GM19025 (cell line): Measurements from ENCODE around the gene UNC45A.
A peak's percentile ranks its signal among the peaks of the same experiment; 100 is the strongest.

Experiments used
- ATAC-seq: cut with Tn5 transposase; IDR thresholded peaks from one replicate; pipeline ENCODE4 v1.9.1; 2021; ENCODE audit warnings: mild to moderate bottlenecking, low read depth, moderate library complexity; ENCODE audit not compliant: unreplicated experiment

UNC45A gene

DNA sequence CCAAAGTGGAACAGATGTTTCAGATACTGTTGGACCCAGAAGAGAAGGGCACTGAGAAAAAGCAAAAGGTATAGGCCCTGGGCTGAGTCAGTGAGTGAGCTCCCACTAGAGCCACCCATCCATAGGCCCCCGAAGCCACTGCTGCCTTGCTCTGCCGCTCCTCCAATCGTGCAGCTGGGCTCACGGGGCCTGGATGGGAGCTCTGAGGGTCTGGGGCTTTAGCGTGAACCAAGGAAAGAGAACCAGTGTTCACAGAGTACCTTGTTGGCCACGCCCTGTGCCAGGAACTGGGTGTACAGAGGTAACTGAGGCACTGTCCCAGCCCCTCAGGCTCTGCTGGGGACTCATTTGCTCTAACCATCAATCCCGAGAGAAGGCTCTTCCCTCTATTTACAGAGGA is 4.7 kb downstream of the UNC45A start:
- ATAC-seq, result no peak

- no peak for ATAC-seq
These were observed 6.0 kb downstream of the UNC45A start for GRCh38 chr15:90941038-90941437.

DNA sequence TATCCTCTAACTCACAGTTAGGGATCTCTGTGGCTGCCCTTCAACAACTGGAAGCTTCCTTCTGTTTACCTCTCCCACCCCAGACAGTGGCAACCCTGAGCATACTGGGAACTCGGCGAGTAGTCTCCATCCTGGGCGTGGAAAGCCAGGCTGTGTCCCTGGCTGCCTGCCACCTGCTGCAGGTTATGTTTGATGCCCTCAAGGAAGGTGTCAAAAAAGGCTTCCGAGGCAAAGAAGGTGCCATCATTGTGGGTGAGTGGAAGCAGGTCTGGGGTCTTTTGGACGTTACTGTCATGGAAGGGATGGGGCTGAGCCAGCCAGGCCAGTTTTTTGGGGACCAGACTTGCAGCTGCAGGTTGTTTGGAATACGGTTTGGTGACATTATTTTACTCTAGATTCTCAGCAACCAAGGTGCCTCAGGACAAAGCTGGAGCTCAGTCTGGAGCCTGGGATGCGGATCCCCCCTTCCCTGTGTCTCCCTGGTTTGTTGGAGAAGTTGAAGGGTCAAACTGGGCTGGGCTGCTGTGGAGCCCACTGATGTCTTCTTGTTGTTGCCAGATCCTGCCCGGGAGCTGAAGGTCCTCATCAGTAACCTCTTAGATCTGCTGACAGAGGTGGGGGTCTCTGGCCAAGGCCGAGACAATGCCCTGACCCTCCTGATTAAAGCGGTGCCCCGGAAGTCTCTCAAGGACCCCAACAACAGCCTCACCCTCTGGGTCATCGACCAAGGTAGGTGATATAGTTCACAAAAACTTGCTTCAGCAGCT is 7.5 kb downstream of the UNC45A start:
- no peak for ATAC-seq

GRCh38 chr15:90945091-90945490 is 10.0 kb downstream of the UNC45A start:
- no peak for ATAC-seq

- ATAC-seq, result no peak
These were observed 11.5 kb downstream of the UNC45A start for GRCh38 chr15:90946538-90946937.

GRCh38 chr15:90946941-90947576 is 12.0 kb downstream of the UNC45A start:
- no peak for ATAC-seq

- no peak for ATAC-seq
These were observed 12.7 kb downstream of the UNC45A start for GRCh38 chr15:90947577-90948357.

DNA sequence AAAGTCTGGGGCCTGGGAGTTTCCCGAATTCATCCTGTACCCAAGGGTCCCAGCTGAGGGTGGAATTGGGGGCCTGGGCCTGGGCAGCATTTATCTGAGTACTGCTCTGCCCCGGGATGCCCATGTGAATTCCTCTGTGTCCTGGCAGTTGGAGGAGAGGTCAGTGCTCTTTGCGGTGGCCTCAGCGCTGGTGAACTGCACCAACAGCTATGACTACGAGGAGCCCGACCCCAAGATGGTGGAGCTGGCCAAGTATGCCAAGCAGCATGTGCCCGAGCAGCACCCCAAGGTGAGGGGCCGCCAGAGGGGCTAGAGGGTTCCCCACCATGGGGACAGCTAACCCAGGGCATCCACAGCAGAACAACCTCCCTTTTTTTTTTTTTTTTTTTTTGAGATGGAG is 13.4 kb downstream of the UNC45A start:
- no peak for ATAC-seq

DNA sequence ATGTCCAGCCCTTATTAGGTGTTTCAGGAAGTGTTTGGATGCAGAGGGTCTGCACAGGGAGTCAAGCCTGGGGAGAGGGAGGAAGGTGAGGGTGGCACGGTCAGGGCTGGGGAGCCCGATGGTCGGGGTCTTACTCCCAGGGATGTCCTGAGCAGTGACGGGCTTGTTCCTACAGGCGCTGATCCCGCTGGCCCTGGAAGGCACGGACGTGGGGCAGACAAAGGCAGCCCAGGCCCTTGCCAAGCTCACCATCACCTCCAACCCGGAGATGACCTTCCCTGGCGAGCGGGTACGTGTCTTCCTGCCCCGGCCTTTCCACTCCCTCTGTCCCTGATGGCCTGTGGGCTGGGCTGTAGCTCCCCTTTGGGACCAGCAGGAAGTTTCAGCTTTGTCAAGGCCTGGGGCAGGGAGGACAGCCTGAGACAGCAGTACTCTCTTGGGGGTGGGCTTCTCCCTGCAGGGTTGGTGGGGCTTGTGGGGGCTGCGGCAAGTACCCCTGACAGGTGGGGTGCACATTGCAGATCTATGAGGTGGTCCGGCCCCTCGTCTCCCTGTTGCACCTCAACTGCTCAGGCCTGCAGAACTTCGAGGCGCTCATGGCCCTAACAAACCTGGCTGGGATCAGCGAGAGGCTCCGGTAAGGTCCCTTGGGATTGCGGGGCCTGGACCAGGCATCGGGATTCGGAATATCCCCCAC is 15.0 kb downstream of the UNC45A start:
- ATAC-seq, result no peak

DNA sequence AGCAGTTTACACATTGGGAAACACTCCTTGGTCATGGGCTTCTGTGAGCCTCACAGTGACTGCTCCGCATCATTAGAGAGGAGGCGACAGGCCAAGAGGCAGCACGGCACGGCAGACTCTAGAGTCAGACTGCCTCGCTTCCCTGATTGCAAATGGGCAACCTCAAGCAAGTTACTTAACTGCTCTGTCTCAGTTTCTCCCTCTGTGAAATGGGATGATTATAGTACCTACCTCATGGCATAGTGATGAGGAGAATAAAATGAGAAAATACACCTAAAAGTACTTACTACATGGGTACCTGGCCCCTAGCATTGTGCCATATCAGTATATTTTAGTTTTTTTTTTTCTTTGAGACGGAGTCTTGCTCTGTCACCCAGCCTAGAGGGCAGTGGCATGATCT is 15.6 kb downstream of the UNC45A start:
- no peak for ATAC-seq

DNA sequence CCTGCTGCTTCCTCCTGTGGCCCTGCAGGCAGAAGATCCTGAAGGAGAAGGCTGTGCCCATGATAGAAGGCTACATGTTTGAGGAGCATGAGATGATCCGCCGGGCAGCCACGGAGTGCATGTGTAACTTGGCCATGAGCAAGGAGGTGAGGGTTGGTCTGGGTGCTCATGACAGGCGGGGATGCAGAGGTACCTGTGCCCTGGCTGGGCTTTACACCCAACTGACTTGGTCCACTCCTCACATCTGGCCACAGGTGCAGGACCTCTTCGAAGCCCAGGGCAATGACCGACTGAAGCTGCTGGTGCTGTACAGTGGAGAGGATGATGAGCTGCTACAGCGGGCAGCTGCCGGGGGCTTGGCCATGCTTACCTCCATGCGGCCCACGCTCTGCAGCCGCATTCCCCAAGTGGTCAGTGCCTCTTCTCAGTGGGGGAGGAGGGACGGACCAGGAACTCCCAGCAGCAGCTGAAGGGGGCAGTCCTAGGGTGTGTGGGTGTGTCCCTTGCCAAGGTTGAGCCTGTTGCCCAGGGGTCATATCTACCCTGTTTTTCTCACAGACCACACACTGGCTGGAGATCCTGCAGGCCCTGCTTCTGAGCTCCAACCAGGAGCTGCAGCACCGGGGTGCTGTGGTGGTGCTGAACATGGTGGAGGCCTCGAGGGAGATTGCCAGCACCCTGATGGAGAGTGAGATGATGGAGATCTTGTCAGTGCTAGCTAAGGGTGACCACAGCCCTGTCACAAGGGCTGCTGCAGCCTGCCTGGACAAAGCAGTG is 18.0 kb downstream of the UNC45A start:
- ATAC-seq, result no peak

DNA sequence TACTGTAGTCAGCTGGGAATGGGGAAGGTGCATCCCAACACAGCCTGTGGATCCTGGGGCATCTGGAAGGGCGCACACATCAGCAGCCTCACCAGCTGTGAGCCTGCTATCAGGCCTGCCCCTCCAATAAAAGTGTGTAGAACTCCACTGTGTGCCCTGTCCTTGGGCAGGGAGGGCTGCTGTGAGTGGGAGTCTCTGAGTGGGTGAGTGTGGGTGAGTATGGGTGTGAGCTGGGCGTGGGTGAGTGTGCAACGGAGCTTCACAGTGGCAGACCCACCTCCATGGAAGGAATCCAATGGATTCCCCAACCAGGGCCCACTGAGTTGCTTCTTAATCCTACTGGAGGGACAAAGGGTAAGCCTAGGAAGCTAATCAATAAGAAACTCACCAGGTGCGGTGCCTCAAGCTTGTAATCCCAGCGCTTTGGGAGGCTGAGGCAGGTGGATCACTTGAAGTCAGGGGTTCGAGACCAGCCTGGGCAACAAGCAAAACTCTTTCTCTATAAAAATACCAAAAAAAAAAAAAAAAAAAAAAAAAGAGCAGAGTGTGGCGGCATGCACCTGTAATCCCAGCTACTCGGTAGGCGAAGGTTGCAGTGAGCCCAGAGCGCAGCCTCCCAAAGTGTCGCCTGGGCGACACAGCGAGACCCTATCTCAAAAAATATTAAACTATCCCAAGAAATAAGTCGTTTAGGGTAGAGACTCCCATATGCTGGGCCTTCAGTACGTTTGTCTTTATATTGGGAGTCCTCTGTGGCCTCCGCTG is 19.0 kb downstream of the UNC45A start:
- no peak for ATAC-seq

- ATAC-seq, result peak; percentile 91
These were observed 19.9 kb downstream of the UNC45A start, which contains the start of gene RCCD1 for GRCh38 chr15:90954712-90955623. RCCD1 (plus strand) TSS chr15:90954884; CDS start chr15:90956735, 1,851 bp downstream.

GRCh38 chr15:90955624-90956273 is 20.7 kb downstream of the UNC45A start:
- no peak for ATAC-seq

- no peak for ATAC-seq
These were observed 21.4 kb downstream of the UNC45A start for GRCh38 chr15:90956274-90957030.

DNA sequence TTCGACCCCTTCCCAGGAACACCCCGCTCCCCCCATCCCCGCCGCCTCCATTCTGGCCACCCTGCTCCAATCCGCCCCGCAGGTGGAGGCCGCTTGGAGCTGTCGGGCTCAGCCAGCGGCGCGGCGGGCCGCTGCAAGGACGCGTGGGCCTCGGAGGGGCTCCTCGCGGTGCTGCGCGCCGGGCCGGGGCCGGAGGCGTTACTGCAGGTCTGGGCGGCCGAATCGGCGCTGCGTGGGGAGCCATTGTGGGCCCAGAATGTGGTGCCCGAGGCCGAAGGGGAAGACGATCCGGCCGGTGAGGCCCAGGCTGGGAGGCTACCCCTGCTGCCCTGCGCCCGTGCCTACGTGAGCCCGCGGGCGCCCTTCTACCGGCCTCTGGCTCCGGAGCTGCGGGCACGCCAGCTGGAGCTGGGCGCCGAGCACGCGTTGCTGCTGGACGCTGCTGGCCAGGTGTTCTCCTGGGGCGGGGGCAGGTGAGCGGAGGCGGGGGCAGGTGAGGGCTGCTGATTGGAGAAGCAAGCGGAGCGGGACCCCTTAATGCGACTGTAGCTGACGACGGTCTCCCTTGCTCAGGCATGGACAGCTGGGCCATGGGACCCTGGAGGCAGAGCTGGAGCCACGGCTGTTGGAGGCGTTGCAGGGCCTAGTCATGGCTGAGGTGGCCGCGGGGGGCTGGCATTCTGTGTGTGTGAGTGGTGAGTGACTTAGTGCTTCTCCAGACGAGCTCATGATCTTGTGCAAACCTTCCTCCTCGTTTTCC is 22.1 kb downstream of the UNC45A start:
- ATAC-seq, result no peak
